Measurements from ENCODE around the gene EIF4E2. TPM values are rescaled to one million over a fixed set of nuclear protein-coding genes. Genes with fewer than 3 reads are reported as not detected.
A peak's percentile ranks its signal among the peaks of the same experiment; 100 is the strongest.

Gene EIF4E2
- total RNA-seq, 4 donors from 2014 or later = 50.7 to 59.6 (median 54.4) TPM

DNA sequence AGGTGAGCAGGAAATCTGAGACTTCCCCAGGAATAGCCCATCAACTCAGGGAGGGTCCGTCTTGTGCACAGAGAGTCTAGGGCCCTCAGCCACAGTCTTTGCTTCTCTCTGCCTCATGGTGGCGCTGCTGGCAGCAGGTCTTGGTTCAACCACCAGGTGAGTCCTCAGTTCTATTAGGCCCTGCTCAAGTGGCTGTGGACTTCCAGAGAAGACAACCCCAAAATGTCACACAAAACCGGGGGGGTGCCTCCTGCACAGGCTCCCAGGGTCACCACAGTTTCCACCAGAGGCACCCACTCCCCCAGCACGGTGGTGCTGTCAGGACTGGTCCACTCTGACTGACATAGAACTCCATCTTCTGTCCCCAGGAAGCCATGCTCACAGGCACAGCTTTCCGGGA, 13.4 kb upstream of the EIF4E2 start:
- Histone ChIP-seq H3K27ac (no peak overlapping the region), H3K36me3 (no peaks in the 10 kb centered on the region), H3K9me3 (no peaks in the 10 kb centered on the region), H3K27me3 (no peaks in the 10 kb centered on the region), H3K4me1 (no peaks in the 10 kb centered on the region), H3K4me3 (replicated peaks in 1 of 3) (no peak overlapping the region)
- TF ChIP-seq POLR2A (IDR thresholded peaks at IDR 0.05) = no peak
- TF ChIP-seq, protein P1, sequence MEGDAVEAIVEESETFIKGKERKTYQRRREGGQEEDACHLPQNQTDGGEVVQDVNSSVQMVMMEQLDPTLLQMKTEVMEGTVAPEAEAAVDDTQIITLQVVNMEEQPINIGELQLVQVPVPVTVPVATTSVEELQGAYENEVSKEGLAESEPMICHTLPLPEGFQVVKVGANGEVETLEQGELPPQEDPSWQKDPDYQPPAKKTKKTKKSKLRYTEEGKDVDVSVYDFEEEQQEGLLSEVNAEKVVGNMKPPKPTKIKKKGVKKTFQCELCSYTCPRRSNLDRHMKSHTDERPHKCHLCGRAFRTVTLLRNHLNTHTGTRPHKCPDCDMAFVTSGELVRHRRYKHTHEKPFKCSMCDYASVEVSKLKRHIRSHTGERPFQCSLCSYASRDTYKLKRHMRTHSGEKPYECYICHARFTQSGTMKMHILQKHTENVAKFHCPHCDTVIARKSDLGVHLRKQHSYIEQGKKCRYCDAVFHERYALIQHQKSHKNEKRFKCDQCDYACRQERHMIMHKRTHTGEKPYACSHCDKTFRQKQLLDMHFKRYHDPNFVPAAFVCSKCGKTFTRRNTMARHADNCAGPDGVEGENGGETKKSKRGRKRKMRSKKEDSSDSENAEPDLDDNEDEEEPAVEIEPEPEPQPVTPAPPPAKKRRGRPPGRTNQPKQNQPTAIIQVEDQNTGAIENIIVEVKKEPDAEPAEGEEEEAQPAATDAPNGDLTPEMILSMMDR (IDR thresholded peaks at IDR 0.05) = peak in 1 of 6 experiments; percentile 18
- WGBS, 2 donors = 44 to 70% methylated on average over 3 to 4 of the region's 5 CpGs
- intact Hi-C loops (cut with DNase I) = no loop called here
- DNase-seq = no peak

DNA sequence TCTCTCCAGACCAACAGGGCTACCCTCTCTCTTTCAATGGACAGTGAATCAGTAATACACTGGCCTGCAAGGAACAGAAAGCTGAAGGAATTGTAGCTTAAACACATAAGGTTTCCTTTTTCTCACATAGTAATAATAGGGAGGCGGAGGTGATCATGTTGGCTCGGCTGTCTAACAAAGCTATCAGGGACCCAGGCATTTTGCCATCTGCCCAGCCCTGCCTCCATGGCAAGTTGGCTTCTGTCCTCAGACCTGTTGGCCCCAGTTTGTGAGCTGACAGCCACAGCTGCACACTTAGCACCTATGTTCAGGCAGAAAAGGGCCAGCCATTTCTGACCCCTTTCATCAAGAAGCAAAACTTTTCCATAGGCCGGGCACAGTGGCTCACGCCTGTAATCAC, 13.0 kb upstream of the EIF4E2 start:
- no peaks in the 10 kb centered on the region for H3K9me3 ChIP-seq
- H3K27ac ChIP-seq = no peak overlapping the region
- no peaks in the 10 kb centered on the region for H3K4me1 ChIP-seq
- intact Hi-C loops (cut with DNase I) = no loop called here
- no peak for DNase-seq
- 82 to 88% methylated on average over 4 of the region's 4 CpGs for WGBS, 2 donors
- H3K4me3 ChIP-seq (replicated peaks in 1 of 3) = no peak overlapping the region
- TF ChIP-seq, protein P1 (IDR thresholded peaks at IDR 0.05) = no peak
- no peak for TF ChIP-seq POLR2A (IDR thresholded peaks at IDR 0.05)
- no peaks in the 10 kb centered on the region for H3K36me3 ChIP-seq
- H3K27me3 ChIP-seq = no peaks in the 10 kb centered on the region

DNA sequence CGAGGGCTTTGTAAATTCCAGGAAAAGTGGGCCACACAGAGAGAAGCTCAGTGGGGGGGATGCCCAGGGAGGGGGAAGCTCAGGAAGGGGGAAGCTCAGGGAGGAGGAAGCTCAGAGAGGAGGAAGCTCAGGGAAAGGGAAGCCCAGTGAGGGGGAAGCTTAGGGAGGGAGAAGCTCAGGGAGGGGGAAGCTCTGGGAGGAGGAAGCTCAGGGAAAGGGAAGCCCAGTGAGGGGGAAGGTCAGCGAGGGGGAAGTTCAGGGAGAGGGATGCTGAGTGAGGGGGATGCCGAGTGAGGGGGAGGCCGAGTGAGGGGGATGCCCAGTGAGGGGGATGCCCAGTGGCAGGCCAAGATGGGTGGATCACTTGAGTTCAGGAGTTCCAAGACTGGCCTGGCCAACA, 11.8 kb upstream of the EIF4E2 start:
- no peak overlapping the region for H3K27ac ChIP-seq
- no peaks in the 10 kb centered on the region for H3K9me3 ChIP-seq
- TF ChIP-seq, protein P1 (IDR thresholded peaks at IDR 0.05) = no peak
- TF ChIP-seq POLR2A (IDR thresholded peaks at IDR 0.05) = no peak
- H3K4me3 ChIP-seq (replicated peaks in 1 of 3) = no peak overlapping the region
- intact Hi-C loops (cut with DNase I) = no loop called here
- 24 to 30% methylated on average over 4 of the region's 4 CpGs for WGBS, 2 donors
- no peaks in the 10 kb centered on the region for H3K36me3 ChIP-seq
- no peaks in the 10 kb centered on the region for H3K4me1 ChIP-seq
- no peak for DNase-seq
- H3K27me3 ChIP-seq = no peaks in the 10 kb centered on the region

DNA sequence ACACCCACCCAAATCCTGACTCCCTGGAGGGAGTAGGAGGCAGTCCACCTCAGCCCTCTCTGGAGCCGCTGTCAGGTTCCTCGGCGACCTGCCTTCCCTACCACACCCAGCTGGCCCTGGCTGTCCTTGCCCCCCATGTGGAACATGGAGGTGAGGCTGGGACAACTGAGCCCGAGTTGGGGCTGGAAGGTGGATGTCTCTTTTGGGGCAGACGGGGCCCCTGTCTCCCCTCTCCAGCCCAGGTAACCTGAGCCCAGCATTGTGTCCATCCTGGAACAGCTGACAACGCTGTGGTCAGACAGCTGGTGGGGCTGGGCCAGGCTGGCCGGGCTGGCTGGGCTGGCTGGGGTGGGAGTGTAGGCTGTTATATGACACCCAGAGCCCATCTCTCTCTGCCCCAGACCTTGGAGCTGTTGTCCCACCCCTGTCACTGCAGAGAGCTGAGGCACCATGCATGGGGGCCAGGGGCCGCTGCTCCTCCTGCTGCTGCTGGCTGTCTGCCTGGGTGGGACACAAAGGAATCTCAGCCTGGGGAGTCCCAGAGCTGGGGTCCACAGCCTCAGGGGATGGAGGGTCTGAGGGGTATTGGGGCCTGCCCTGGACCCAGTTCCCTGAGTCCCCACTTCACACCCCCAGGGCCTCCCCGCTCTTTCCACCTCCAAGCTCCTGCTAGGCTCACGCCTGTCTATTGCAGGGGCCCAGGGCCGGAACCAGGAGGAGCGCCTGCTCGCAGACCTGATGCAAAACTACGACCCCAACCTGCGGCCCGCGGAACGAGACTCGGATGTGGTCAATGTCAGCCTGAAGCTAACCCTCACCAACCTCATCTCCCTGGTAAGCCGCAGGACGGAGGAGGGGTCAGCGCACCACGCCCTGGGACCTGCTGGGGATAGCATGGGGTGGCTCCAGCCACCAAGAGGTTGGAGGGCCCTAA, 10.9 kb upstream of the EIF4E2 start, which contains the start of gene CHRNG:
CHRNG (plus strand) TSS at position 395 of the 934 bp plus-strand sequence; CDS start at position 451, 56 bp downstream.
- intact Hi-C loops (cut with DNase I) = no loop called here
- H3K36me3 ChIP-seq = no peaks in the 10 kb centered on the region
- no peak for DNase-seq
- no peaks in the 10 kb centered on the region for H3K9me3 ChIP-seq
- no peaks in the 10 kb centered on the region for H3K27me3 ChIP-seq
- TF ChIP-seq POLR2A (IDR thresholded peaks at IDR 0.05) = no peak
- TF ChIP-seq, protein P1 (IDR thresholded peaks at IDR 0.05) = no peak
- no peak within 1 kb of the TSS for H3K27ac ChIP-seq
- H3K4me1 ChIP-seq = no peaks in the 10 kb centered on the region
- 45 to 53% methylated on average over 17 to 19 of the region's 23 CpGs for WGBS, 2 donors
- no peak within 1 kb of the TSS for H3K4me3 ChIP-seq (replicated peaks in 1 of 3)

DNA sequence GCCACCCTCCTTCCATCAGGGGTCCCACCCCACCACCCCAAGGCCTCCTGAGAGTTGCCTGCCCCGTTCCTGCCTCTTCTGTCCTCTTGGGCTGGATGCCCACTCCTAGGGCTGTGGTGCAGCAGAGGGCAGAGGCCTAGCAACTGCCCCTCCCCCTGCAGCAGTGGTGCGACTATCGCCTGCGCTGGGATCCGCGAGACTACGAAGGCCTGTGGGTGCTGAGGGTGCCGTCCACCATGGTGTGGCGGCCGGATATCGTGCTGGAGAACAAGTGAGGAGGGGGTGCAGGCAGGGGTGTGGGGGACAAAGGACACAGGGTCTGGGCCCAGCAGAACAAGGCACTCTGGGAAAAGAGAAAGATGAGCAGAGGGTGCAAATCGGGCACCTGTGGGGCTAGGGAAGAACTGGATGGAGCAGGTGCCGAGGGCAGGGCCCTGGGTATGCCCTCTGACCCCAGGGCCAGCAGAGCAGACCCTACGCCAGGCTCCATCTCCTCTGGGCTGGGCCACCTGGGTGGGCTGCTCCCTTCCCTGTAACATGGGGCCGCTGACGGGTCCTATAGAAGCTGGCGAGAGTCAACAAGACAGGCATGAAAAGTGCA, 9.9 kb upstream of the EIF4E2 start:
- 79 to 84% methylated on average over 14 to 15 of the region's 17 CpGs for WGBS, 2 donors
- Histone ChIP-seq H3K9me3 (no peaks in the 10 kb centered on the region), H3K36me3 (no peaks in the 10 kb centered on the region), H3K27ac (no peak overlapping the region), H3K27me3 (no peaks in the 10 kb centered on the region), H3K4me3 (replicated peaks in 1 of 3) (no peak overlapping the region), H3K4me1 (no peaks in the 10 kb centered on the region)
- intact Hi-C loops (cut with DNase I) = no loop called here
- no peak for DNase-seq
- TF ChIP-seq, protein P1 (IDR thresholded peaks at IDR 0.05) = no peak
- TF ChIP-seq POLR2A (IDR thresholded peaks at IDR 0.05) = no peak

All from thyroid gland (tissue), 4 donors.